Activated CD4-positive, alpha-beta T cell treated with anti-CD3 and anti-CD28 coated beads, Interleukin-2, amount 10 ng/mL, durations not matched to agents 7 days and 5 days (primary cell): ENCODE measurements around the gene ACSS1. TPM values are rescaled to one million over a fixed set of nuclear protein-coding genes. Genes with fewer than 3 reads are reported as not detected.

Source experiments
- CTCF ChIA-PET: fragments of 350-600 bp; sonication (Branson Sonifier 250); formaldehyde crosslinking; loops from one replicate; lab custom pipeline; 2021; ENCODE audit warnings: antibody characterized with exemption; lab: Charles Lee
- POLR2A ChIA-PET: fragments of 350-600 bp; sonication (Branson Sonifier 250); formaldehyde crosslinking; loops from one replicate; lab custom pipeline; 2021; ENCODE audit warnings: antibody characterized with exemption; lab: Charles Lee
- DNase-seq: peaks from one replicate; pipeline ENCODE4 v3.0.0-alpha.2; 2020
- H3K27ac Mint-ChIP-seq: one replicate; pipeline ENCODE4 v1.8.0; 2021; ENCODE audit warnings: mild to moderate bottlenecking, moderate library complexity, mixed read lengths
- H3K27me3 Mint-ChIP-seq: one replicate; pipeline ENCODE4 v1.8.0; 2021; ENCODE audit warnings: mixed read lengths
- H3K36me3 Mint-ChIP-seq: one replicate; pipeline ENCODE4 v1.8.0; 2021; ENCODE audit warnings: low read depth, mixed read lengths
- H3K4me1 Mint-ChIP-seq: one replicate; pipeline ENCODE4 v1.8.0; 2021; ENCODE audit warnings: mixed read lengths
- H3K4me3 Mint-ChIP-seq: one replicate; pipeline ENCODE4 v1.8.0; 2021; ENCODE audit warnings: mild to moderate bottlenecking, moderate library complexity, mixed read lengths
- H3K9me3 Mint-ChIP-seq: one replicate; pipeline ENCODE4 v1.8.0; 2021; ENCODE audit warnings: mixed read lengths
- total RNA-seq, 2 experiments: library from RNA; stranded (reverse); gene quantifications; one replicate each; pipeline ENCODE4 v1.2.3, GENCODE V29; 2021

ACSS1 gene
- total RNA-seq, 2 experiments from 2014 or later, result 41.1 to 54.1 TPM

GRCh38 chr20:24959591-24960301, 98.2 kb downstream of the ACSS1 start:
- peaks cover 25% of the 10 kb centered on the region for H3K36me3 Mint-ChIP-seq
- no peaks in the 10 kb centered on the region for H3K27me3 Mint-ChIP-seq
- no peaks in the 10 kb centered on the region for H3K9me3 Mint-ChIP-seq
- CTCF ChIA-PET, result interaction anchor here (1.3 kb wide), 1 partner anchor 9 kb away, joined by 3 read pairs; no protein-coding TSS in a partner anchor
- POLR2A ChIA-PET, result no interaction called here
- H3K4me1 Mint-ChIP-seq, result peaks cover 22% of the 10 kb centered on the region
- no peak overlapping the region for H3K4me3 Mint-ChIP-seq
- H3K27ac Mint-ChIP-seq, result no peak overlapping the region
- DNase-seq, result peak; percentile 4

- ChIA-PET CTCF (no interaction called here), POLR2A (no interaction called here)
- Mint-ChIP-seq H3K9me3 (no peaks in the 10 kb centered on the region), H3K36me3 (peaks cover 26% of the 10 kb centered on the region), H3K4me1 (peaks cover 31% of the 10 kb centered on the region), H3K27me3 (no peaks in the 10 kb centered on the region), H3K4me3 (no peak overlapping the region), H3K27ac (no peak overlapping the region)
- peak; percentile 4 for DNase-seq
Measured at GRCh38 chr20:24958506-24959385, 99.2 kb downstream of the ACSS1 start.

- Mint-ChIP-seq H3K36me3 (peaks cover 21% of the 10 kb centered on the region), H3K4me3 (no peak overlapping the region), H3K9me3 (no peaks in the 10 kb centered on the region), H3K27ac (peak overlapping the region; percentile 41), H3K27me3 (no peaks in the 10 kb centered on the region), H3K4me1 (peaks cover 40% of the 10 kb centered on the region)
- POLR2A ChIA-PET, result no interaction called here
- DNase-seq, result peak; percentile 3
- CTCF ChIA-PET, result interaction anchor here (0.6 kb wide), 1 partner anchor 70 kb away, joined by 3 read pairs; no protein-coding TSS in a partner anchor
Measured at GRCh38 chr20:24957326-24958016, 100.5 kb downstream of the ACSS1 start.

Other genes with a start within 250 kb of the ACSS1 start
- 10 to 100 TPM; 25.9 to 26.7 TPM for gene CST7, start 108.9 kb downstream of the ACSS1 start, total RNA-seq
- gene APMAP, start 65.4 kb downstream of the ACSS1 start, total RNA-seq, result 10 to 100 TPM; 38.7 to 41.3 TPM
- not detected for gene VSX1, start 24.0 kb upstream of the ACSS1 start, total RNA-seq
- 10 to 100 TPM; 33.8 to 45.6 TPM for gene ENTPD6, start 137.6 kb upstream of the ACSS1 start, total RNA-seq
- gene PYGB, start 189.9 kb upstream of the ACSS1 start, total RNA-seq, result 10 to 100 TPM; 28.7 to 30.2 TPM